Skeletal muscle satellite cell (primary cell): ENCODE data around the gene PROX1.

Source experiments
- H3K27me3 ChIP-seq: 2 replicates; pipeline ENCODE4 v1.7.0; 2013; ENCODE audit warnings: low read length; ENCODE audit not compliant: control insufficient read depth, insufficient read depth
- H3K36me3 ChIP-seq: 2 replicates; pipeline ENCODE4 v1.7.0; 2013; ENCODE audit warnings: mild to moderate bottlenecking, control low read depth, low read length; ENCODE audit not compliant: insufficient read depth
- H3K4me1 ChIP-seq: 2 replicates; pipeline ENCODE4 v1.7.0; 2013; ENCODE audit warnings: low read length; ENCODE audit not compliant: control insufficient read depth, insufficient read depth
- H3K4me2 ChIP-seq: 2 replicates; pipeline ENCODE4 v1.7.0; 2013; ENCODE audit warnings: mild to moderate bottlenecking, low read length
- H3K4me3 ChIP-seq: 2 replicates; pipeline ENCODE4 v1.7.0; 2013; ENCODE audit warnings: low read length
- H3K9ac ChIP-seq: 2 replicates; pipeline ENCODE4 v1.7.0; 2013; ENCODE audit warnings: mild to moderate bottlenecking, low read depth, low read length, moderate library complexity
- H3K9me3 ChIP-seq: replicated peaks from 2 replicates; pipeline ENCODE4 v1.7.0; 2013; ENCODE audit warnings: mild to moderate bottlenecking, control low read depth, low read length

PROX1 gene

GRCh38 chr1:214028649-214029406, 41.1 kb downstream of the PROX1 start:
- Histone ChIP-seq H3K9me3 (no peaks in the 10 kb centered on the region), H3K36me3 (no peaks in the 10 kb centered on the region), H3K4me3 (no peak overlapping the region), H3K9ac (no peak overlapping the region), H3K27me3 (peaks cover 4% of the 10 kb centered on the region), H3K4me1 (peaks cover 19% of the 10 kb centered on the region), H3K4me2 (peak overlapping the region; percentile 32)

GRCh38 chr1:214029796-214030195, 42.0 kb downstream of the PROX1 start:
- Histone ChIP-seq H3K4me3 (no peak overlapping the region), H3K36me3 (no peaks in the 10 kb centered on the region), H3K4me2 (no peak overlapping the region), H3K9me3 (no peaks in the 10 kb centered on the region), H3K27me3 (peaks cover 4% of the 10 kb centered on the region), H3K9ac (no peak overlapping the region), H3K4me1 (peaks cover 19% of the 10 kb centered on the region)

- no peak overlapping the region for H3K4me3 ChIP-seq
- no peak overlapping the region for H3K4me2 ChIP-seq
- H3K9me3 ChIP-seq = no peaks in the 10 kb centered on the region
- peaks cover 19% of the 10 kb centered on the region for H3K4me1 ChIP-seq
- H3K36me3 ChIP-seq = no peaks in the 10 kb centered on the region
- no peak overlapping the region for H3K9ac ChIP-seq
- H3K27me3 ChIP-seq = peaks cover 4% of the 10 kb centered on the region
Measured at GRCh38 chr1:214031267-214031650, 43.5 kb downstream of the PROX1 start.

GRCh38 chr1:214037468-214037867, 49.7 kb downstream of the PROX1 start:
- Histone ChIP-seq H3K4me3 (no peak overlapping the region), H3K9ac (no peak overlapping the region), H3K4me2 (no peak overlapping the region), H3K4me1 (no peaks in the 10 kb centered on the region), H3K36me3 (no peaks in the 10 kb centered on the region), H3K9me3 (no peaks in the 10 kb centered on the region), H3K27me3 (no peaks in the 10 kb centered on the region)

GRCh38 chr1:214039394-214040018, 51.7 kb downstream of the PROX1 start:
- H3K9ac ChIP-seq = no peak overlapping the region
- no peaks in the 10 kb centered on the region for H3K9me3 ChIP-seq
- H3K4me3 ChIP-seq = no peak overlapping the region
- no peak overlapping the region for H3K4me2 ChIP-seq
- H3K27me3 ChIP-seq = no peaks in the 10 kb centered on the region
- H3K36me3 ChIP-seq = no peaks in the 10 kb centered on the region
- H3K4me1 ChIP-seq = no peaks in the 10 kb centered on the region

GRCh38 chr1:214043167-214043566, 55.4 kb downstream of the PROX1 start:
- Histone ChIP-seq H3K9me3 (no peaks in the 10 kb centered on the region), H3K9ac (no peak overlapping the region), H3K4me1 (no peaks in the 10 kb centered on the region), H3K4me3 (no peak overlapping the region), H3K36me3 (no peaks in the 10 kb centered on the region), H3K4me2 (no peak overlapping the region), H3K27me3 (no peaks in the 10 kb centered on the region)

- Histone ChIP-seq H3K9ac (no peak overlapping the region), H3K9me3 (no peaks in the 10 kb centered on the region), H3K4me3 (no peak overlapping the region), H3K36me3 (no peaks in the 10 kb centered on the region), H3K4me1 (no peaks in the 10 kb centered on the region), H3K4me2 (no peak overlapping the region), H3K27me3 (no peaks in the 10 kb centered on the region)
Measured at GRCh38 chr1:214044438-214045214, 56.9 kb downstream of the PROX1 start.

GRCh38 chr1:214050513-214051401, 63.0 kb downstream of the PROX1 start:
- Histone ChIP-seq H3K9ac (no peak overlapping the region), H3K4me3 (no peak overlapping the region), H3K4me1 (no peaks in the 10 kb centered on the region), H3K9me3 (no peaks in the 10 kb centered on the region), H3K4me2 (no peak overlapping the region), H3K36me3 (no peaks in the 10 kb centered on the region), H3K27me3 (no peaks in the 10 kb centered on the region)

GRCh38 chr1:214051786-214052185, 64.0 kb downstream of the PROX1 start:
- Histone ChIP-seq H3K4me2 (no peak overlapping the region), H3K4me1 (no peaks in the 10 kb centered on the region), H3K9me3 (no peaks in the 10 kb centered on the region)

GRCh38 chr1:214058076-214058475, 70.3 kb downstream of the PROX1 start:
- Histone ChIP-seq H3K9ac (no peak overlapping the region), H3K36me3 (no peaks in the 10 kb centered on the region), H3K27me3 (peaks cover 23% of the 10 kb centered on the region), H3K4me1 (no peaks in the 10 kb centered on the region), H3K4me3 (no peak overlapping the region), H3K4me2 (no peak overlapping the region), H3K9me3 (no peaks in the 10 kb centered on the region)

More at GRCh38 chr1:214051786-214052185, 64.0 kb downstream of the PROX1 start:
- Histone ChIP-seq H3K9ac (no peak overlapping the region), H3K36me3 (no peaks in the 10 kb centered on the region), H3K4me3 (no peak overlapping the region), H3K27me3 (no peaks in the 10 kb centered on the region)

GRCh38 chr1:214066190-214066589, 78.4 kb downstream of the PROX1 start:
- no peak overlapping the region for H3K4me2 ChIP-seq

More at GRCh38 chr1:214066190-214066589, 78.4 kb downstream of the PROX1 start:
- no peaks in the 10 kb centered on the region for H3K9me3 ChIP-seq
- no peak overlapping the region for H3K9ac ChIP-seq
- H3K36me3 ChIP-seq = no peaks in the 10 kb centered on the region
- no peak overlapping the region for H3K4me3 ChIP-seq
- peaks cover 27% of the 10 kb centered on the region for H3K27me3 ChIP-seq
- no peaks in the 10 kb centered on the region for H3K4me1 ChIP-seq
